ENCODE measurements around the gene CDHR3. TPM values are rescaled to one million over a fixed set of nuclear protein-coding genes. Genes with fewer than 3 reads are reported as not detected.
"Not testable (repeated sequence)": the region's sequence is repeated elsewhere in the genome, so short reads cannot be mapped to it uniquely, and the experiment has no call there.

The CDHR3 gene
- total RNA-seq, 2 donors from 2014 or later: 3.5 to 3.7 TPM

DNA sequence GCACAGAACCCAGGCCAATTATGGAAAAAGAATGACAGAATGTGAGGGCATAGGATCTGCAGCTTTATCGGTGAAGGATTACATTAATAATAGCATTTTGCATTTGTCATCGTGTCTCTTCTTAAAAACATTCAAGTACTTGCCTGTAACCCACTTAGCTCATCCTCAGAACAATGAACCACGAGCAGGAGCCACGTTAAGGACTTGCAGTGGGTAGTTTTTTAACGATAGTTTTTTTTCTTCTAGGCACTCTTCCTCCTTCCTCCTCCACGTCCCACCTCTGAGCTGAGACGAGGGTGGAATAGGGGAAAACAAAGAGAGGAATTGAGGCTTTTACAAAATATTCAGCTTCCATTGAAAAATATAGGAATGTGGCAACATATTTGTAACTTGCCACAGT lies 27.1 kb downstream of the CDHR3 start:
- intact Hi-C loops (cut with DNase I): no loop called here
- DNase-seq (ENCODE audit: low spot score): no peak

DNA sequence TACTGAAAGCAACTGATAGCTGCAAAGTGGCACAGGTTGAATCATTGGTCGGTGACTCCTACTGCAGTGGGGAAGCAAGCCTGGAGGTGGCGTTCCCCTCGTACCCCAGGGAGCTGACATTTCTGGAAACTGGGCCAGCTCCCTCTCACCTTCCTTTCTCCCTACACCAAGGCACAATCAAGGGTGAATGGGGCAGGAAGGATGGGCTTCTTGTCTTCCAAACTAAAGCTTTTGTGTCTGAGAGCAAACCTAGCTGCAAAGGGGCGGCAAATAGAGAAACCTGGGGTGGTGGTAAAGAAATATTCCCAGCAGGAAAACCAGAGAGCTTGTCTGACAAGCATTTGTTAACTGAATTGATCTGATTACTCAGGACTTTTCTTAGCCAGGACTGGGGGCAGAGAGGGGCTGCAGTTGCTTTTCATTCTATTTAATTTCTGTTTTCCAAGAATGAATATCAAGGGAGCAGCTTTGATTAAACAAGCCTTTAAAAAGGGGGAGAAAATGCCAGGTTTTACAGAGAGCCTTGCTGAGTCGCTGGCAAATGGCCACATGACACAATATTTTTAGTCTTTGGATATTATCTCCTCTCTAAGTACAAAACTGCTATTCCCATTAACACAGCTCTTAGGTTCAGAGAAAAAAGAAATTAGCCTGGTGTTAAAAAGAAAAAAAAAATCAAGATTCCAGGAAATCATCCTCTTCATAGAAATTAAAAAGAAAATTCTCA lies 27.8 kb downstream of the CDHR3 start:
- intact Hi-C loops (cut with DNase I): no loop called here

GRCh38 chr7:105992905-105993304 lies 29.8 kb downstream of the CDHR3 start:
- no peak for DNase-seq (ENCODE audit: low spot score)
- intact Hi-C loops (cut with DNase I): no loop called here

More for the DNA sequence above, 27.8 kb downstream of the CDHR3 start:
- no peak for DNase-seq (ENCODE audit: low spot score)

DNA sequence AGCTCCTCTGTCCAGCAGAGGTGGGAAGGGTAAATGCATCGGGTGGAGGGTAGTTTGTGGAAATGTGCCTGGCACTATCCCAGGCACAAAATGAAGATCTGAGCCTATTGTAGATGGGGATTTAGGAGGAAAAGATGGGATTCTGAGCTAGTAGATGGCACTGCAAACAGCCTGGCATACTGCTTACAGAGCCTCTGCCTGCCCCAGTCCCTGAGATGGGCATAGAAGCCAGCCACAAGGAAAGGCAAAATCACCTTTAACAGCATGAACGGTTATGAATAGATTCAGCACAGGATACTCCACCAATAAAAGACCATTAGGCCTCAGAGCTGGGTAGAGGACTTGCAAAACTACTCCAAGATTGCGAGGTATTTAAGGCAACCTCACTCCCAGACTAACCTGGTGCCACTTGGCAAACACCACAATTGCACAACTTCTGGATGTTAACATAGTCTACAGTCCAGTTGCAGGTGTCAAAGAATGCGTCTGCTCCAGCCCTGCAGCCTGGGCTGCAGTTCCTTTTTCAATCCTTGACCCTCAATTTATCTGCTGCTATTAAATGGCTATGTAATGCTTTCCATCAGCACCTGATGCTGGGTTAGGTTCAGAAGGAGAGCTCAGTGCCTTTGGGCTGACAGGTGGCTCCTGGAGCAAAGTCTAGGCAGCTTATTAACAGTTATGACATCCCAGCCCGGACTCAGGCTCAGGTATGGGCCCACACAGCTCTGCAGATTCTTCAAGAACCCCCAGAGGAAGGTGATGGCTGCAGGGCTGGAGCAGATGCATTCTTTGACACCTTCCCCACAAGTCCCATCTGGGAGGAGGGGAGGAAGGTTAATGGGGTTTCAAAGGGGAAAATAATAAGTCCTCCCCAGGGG lies 34.0 kb downstream of the CDHR3 start:
- no peak for DNase-seq (ENCODE audit: low spot score)
- intact Hi-C loops (cut with DNase I): no loop called here

DNA sequence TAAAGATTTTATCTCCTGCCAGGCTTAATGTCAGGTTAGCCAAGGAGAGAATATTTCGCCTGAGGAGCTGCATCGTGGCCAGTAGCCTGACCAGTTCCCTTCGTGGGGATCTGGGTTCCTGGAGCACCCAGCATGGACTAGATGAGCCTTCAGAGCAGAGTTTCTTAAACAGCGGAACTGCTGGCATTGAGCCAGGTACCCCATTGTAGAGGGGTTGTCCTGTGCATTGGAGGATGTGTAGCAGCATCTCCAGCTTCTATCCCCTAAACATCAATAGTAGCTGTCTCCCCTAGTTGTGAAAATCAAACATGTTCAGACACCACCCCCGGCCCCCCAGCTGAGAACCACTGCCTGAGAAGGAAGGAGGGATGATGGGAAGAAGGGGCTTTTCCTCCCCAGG lies 36.2 kb downstream of the CDHR3 start:
- DNase-seq (ENCODE audit: low spot score): no peak
- intact Hi-C loops (cut with DNase I): no loop called here

DNA sequence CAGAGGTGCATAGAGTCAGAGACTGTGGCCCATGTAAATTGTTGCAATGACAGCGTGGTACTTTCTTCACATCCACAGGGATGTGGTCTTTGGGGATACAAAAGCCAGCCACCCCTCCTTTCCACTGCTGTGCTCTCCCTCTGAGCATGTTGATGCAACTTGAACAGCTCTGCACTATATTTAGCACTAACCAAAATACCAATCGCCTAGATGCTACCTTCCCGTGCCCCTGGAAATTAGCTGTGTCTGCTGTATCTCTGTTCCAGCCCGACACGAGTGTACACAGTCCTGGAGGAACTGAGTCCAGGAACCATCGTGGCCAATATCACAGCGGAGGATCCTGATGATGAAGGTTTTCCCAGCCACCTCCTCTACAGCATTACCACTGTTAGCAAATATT lies 38.1 kb downstream of the CDHR3 start:
- intact Hi-C loops (cut with DNase I): loop anchor here (5.0 to 10.0 kb wide), 2 partner anchors 164 to 236 kb away; no protein-coding TSS in a partner anchor
- DNase-seq (ENCODE audit: low spot score): no peak

GRCh38 chr7:106001886-106002285 lies 38.8 kb downstream of the CDHR3 start:
- intact Hi-C loops (cut with DNase I): loop anchor here (5.0 to 10.0 kb wide), 2 partner anchors 165 to 237 kb away; no protein-coding TSS in a partner anchor
- no peak for DNase-seq (ENCODE audit: low spot score)

GRCh38 chr7:106003525-106004064 lies 40.5 kb downstream of the CDHR3 start:
- intact Hi-C loops (cut with DNase I): loop anchor here (5.0 to 10.0 kb wide), 2 partner anchors 166 to 239 kb away; no protein-coding TSS in a partner anchor
- DNase-seq (ENCODE audit: low spot score): no peak

DNA sequence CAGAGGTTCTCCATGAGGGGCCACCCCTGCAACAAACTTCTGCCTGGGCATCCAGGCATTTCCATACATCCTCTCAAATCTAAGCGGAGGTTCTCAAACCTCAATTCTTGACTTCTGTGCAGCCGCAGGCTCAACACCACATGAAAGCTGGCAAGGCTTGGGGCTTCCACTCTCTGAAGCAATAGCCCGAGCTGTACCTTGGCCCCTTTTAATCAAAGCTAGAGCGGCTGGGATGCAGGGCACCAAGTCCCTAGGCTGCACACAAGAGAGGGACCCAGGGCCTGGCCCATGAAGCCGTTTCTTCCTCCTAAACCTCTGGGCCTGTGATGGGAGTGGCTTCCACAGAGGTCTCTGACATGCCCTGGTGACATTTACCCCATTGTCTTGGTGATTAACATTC lies 43.8 kb downstream of the CDHR3 start:
- intact Hi-C loops (cut with DNase I): loop anchor here in 1 of 2 donors (10.0 kb wide), 1 partner anchor 242 kb away; no protein-coding TSS in a partner anchor

GRCh38 chr7:106007796-106008195 lies 44.7 kb downstream of the CDHR3 start:
- intact Hi-C loops (cut with DNase I): loop anchor here in 1 of 2 donors (10.0 kb wide), 1 partner anchor 243 kb away; no protein-coding TSS in a partner anchor
- not testable (repeated sequence) for DNase-seq (ENCODE audit: low spot score)

More for the DNA sequence above, 43.8 kb downstream of the CDHR3 start:
- no peak for DNase-seq (ENCODE audit: low spot score)

- peak; percentile 95 for DNase-seq (ENCODE audit: low spot score)
- intact Hi-C loops (cut with DNase I): loop anchor here in 1 of 2 donors (10.0 kb wide), 2 partner anchors 245 to 1065 kb away; no protein-coding TSS in a partner anchor
These were observed 46.6 kb downstream of the CDHR3 start for GRCh38 chr7:106009503-106010226.

DNA sequence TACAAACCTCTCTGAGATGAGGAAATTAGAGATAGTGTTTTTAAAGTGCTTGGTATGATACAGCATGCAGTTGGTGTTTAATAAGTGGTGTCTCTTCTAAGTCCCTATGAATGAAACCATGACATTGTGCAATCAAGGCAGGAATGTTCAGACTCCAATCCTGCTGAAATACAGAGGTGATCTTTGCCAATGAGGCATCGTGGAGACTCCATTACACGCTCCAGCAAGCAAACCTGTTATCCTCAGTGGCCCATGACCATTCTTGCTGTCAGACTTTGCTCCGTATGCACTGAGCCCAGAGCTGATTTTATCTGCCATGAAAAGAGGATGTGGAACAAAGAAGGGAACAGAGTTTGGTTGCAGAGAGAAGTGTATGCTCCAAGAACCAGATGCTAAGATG lies 47.3 kb downstream of the CDHR3 start:
- intact Hi-C loops (cut with DNase I): loop anchor here in 1 of 2 donors (10.0 kb wide), 1 partner anchor 1066 kb away; no protein-coding TSS in a partner anchor
- no peak for DNase-seq (ENCODE audit: low spot score)

- intact Hi-C loops (cut with DNase I): loop anchor here in 1 of 2 donors (10.0 kb wide), 1 partner anchor 1066 kb away; no protein-coding TSS in a partner anchor
- DNase-seq (ENCODE audit: low spot score): no peak
These were observed 47.8 kb downstream of the CDHR3 start for GRCh38 chr7:106010866-106011265.

DNA sequence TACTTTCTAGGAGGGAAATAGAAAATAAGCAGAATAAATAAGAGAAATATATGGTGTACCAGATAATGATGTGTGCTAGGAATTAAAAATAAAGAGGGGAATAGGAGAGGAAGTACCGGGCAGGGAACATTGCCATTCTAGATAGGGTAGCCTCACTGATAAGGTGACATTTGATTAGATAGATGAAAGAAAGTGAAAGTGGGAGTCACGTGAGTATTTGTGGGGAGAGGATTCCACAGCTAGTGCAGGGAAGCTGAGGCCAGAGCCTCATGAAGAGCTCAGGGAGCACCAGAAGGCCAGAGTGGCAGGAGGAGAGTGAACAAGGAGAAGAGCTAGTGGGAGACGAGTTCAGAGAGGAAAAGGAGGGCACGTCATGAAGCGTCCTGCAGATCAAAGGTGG lies 49.1 kb downstream of the CDHR3 start:
- DNase-seq (ENCODE audit: low spot score): no peak
- intact Hi-C loops (cut with DNase I): loop anchor here in 1 of 2 donors (10.0 kb wide), 1 partner anchor 1067 kb away; no protein-coding TSS in a partner anchor

DNA sequence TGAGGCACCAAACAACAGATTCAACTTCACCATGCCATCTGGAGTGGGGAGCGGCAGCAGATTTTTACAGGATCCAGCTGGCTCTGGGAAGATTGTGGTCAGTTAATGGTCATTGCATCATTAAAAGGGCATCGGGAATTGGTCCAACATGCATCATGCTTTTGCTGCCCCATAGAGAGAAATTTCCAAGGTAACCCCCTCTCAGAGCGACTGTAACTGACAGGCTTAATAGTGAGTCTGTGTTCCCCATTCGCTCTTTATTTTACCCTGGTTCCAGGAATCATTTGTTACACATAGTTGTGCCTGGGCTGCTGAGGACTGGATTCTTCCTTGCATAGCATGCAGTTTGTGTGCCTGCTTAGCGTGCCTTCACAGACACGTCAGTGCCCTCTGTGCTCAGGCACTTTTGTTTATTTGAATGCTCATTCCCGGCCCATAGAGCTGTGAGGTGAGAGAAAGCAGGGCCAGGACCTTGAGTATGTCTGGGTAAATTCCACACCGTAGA lies 49.9 kb downstream of the CDHR3 start:
- intact Hi-C loops (cut with DNase I): loop anchor here in 1 of 2 donors (10.0 kb wide), 1 partner anchor 1068 kb away; no protein-coding TSS in a partner anchor
- DNase-seq (ENCODE audit: low spot score): no peak

- DNase-seq (ENCODE audit: low spot score): no peak
- intact Hi-C loops (cut with DNase I): loop anchor here in 1 of 2 donors (10.0 kb wide), 1 partner anchor 1071 kb away; no protein-coding TSS in a partner anchor
These were observed 52.5 kb downstream of the CDHR3 start for GRCh38 chr7:106015381-106016218.

DNA sequence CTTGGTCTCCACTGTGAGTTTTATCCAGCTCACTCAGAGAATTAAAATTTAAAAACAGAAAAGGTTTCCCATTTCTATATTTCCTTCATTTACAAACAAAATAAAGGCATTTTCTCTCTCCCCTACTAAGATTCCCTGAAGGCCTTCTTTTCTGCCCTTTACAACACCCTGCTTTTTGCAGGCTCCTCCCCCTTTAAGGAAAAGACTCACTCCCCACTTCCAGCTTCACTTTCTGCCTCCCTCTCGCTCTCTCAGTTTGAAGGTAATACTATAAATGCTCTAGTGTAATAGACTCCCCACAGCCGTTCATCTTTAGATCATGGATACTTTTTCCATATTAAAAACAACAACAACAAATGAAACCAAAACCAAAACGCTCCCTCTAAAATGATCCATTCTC lies 53.3 kb downstream of the CDHR3 start:
- no peak for DNase-seq (ENCODE audit: low spot score)
- intact Hi-C loops (cut with DNase I): loop anchor here in 1 of 2 donors (10.0 kb wide), 1 partner anchor 1072 kb away; no protein-coding TSS in a partner anchor
